Stimulated activated CD8-positive, alpha-beta memory T cell treated with anti-CD3 and anti-CD28 coated beads, Interleukin-4, amount 100 ng/mL, for 48 hours (primary cell): ENCODE measurements around the gene PIK3R5.

Experiments used
- DNase-seq: peaks from one replicate; pipeline ENCODE4 v3.0.0-alpha.2; 2020

The PIK3R5 gene

GRCh38 chr17:8922451-8922850, 43.1 kb downstream of the PIK3R5 start:
- no peak for DNase-seq

- no peak for DNase-seq
Observed at GRCh38 chr17:8921147-8921546, 44.4 kb downstream of the PIK3R5 start.

- DNase-seq = no peak
Observed at GRCh38 chr17:8918807-8919465, 46.6 kb downstream of the PIK3R5 start.

- no peak for DNase-seq
Observed at GRCh38 chr17:8916466-8916865, 49.0 kb downstream of the PIK3R5 start.

- DNase-seq = no peak
Observed at GRCh38 chr17:8914554-8914953, 51.0 kb downstream of the PIK3R5 start.

- no peak for DNase-seq
Observed at GRCh38 chr17:8913879-8914278, 51.6 kb downstream of the PIK3R5 start.

- no peak for DNase-seq
Observed at GRCh38 chr17:8913091-8913490, 52.4 kb downstream of the PIK3R5 start.

GRCh38 chr17:8912084-8912981, 53.2 kb downstream of the PIK3R5 start:
- DNase-seq = no peak

- no peak for DNase-seq
Observed at GRCh38 chr17:8910969-8911604, 54.4 kb downstream of the PIK3R5 start.

GRCh38 chr17:8909586-8910270, 55.8 kb downstream of the PIK3R5 start:
- DNase-seq = no peak

GRCh38 chr17:8905331-8905730, 60.2 kb downstream of the PIK3R5 start:
- DNase-seq = peak; percentile 21

- DNase-seq = peak; percentile 14
Observed at GRCh38 chr17:8904686-8905085, 60.8 kb downstream of the PIK3R5 start.

- peak; percentile 7 for DNase-seq
Observed at GRCh38 chr17:8904201-8904600, 61.3 kb downstream of the PIK3R5 start.

GRCh38 chr17:8900626-8901585, 64.6 kb downstream of the PIK3R5 start:
- DNase-seq = peak; percentile 32

GRCh38 chr17:8900207-8900606, 65.3 kb downstream of the PIK3R5 start:
- no peak for DNase-seq

GRCh38 chr17:8898636-8899035, 66.9 kb downstream of the PIK3R5 start:
- no peak for DNase-seq

GRCh38 chr17:8898126-8898525, 67.4 kb downstream of the PIK3R5 start:
- no peak for DNase-seq

- DNase-seq = no peak
Observed at GRCh38 chr17:8896641-8897635, 68.6 kb downstream of the PIK3R5 start.

- no peak for DNase-seq
Observed at GRCh38 chr17:8896087-8896486, 69.4 kb downstream of the PIK3R5 start.
